ENCODE measurements around the gene GALNT9. TPM values are rescaled to one million over a fixed set of nuclear protein-coding genes. Genes with fewer than 3 reads are reported as not detected.

The GALNT9 gene
- total RNA-seq, 1 donor from 2014 or later: not detected

DNA sequence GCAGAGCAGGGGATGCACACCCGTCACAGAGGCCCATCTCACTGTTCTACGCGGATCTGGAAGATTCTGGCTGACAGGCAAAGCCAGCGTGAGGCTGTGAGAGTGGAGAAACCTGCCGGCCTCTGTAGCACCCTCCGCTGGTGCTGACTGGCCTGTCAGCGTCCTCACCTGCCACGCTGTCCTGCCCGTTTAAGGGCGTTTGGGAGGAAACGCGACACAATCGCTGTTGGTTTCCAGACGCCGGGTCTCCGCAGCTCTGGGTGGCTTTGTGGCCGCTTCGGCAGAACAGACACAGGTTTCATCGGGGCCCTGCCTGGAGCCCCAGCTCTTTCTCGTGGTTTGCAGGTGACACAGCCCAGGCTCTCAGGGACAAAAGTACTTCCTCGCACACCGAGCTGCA is 114.5 kb downstream of the GALNT9 start:
- Histone ChIP-seq H3K9me3 (replicated peaks) (no peaks in the 10 kb centered on the region), H3K27ac (replicated peaks) (no peak overlapping the region), H3K36me3 (no peaks in the 10 kb centered on the region), H3K4me3 (no peak overlapping the region), H3K4me1 (no peaks in the 10 kb centered on the region), H3K27me3 (ENCODE audit: low read depth) (peaks cover 56% of the 10 kb centered on the region)
- DNase-seq: no peak
- TF ChIP-seq, protein P1, sequence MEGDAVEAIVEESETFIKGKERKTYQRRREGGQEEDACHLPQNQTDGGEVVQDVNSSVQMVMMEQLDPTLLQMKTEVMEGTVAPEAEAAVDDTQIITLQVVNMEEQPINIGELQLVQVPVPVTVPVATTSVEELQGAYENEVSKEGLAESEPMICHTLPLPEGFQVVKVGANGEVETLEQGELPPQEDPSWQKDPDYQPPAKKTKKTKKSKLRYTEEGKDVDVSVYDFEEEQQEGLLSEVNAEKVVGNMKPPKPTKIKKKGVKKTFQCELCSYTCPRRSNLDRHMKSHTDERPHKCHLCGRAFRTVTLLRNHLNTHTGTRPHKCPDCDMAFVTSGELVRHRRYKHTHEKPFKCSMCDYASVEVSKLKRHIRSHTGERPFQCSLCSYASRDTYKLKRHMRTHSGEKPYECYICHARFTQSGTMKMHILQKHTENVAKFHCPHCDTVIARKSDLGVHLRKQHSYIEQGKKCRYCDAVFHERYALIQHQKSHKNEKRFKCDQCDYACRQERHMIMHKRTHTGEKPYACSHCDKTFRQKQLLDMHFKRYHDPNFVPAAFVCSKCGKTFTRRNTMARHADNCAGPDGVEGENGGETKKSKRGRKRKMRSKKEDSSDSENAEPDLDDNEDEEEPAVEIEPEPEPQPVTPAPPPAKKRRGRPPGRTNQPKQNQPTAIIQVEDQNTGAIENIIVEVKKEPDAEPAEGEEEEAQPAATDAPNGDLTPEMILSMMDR (IDR thresholded peaks at IDR 0.05; ENCODE audit: borderline replicate concordance): no peak
- intact Hi-C loops (cut with micrococcal nuclease): no loop called here

DNA sequence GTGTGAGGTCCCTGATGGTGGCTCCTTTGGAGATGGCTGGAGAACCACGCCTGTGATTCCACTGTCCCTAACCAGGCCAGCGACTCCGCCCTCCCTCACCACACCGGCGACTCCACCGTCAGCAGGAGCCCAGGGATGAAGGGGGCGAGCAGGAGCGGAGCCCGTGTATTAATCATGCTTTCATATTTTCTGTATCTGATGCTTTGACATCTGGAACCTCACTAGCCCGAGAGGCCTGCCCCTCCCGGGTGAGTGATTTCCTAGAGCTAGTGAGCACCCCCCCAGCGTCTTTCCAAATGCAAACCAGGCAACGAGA is 115.3 kb downstream of the GALNT9 start:
- Histone ChIP-seq H3K4me3 (no peak overlapping the region), H3K27ac (replicated peaks) (no peak overlapping the region), H3K9me3 (replicated peaks) (no peaks in the 10 kb centered on the region), H3K4me1 (no peaks in the 10 kb centered on the region), H3K36me3 (no peaks in the 10 kb centered on the region), H3K27me3 (ENCODE audit: low read depth) (peaks cover 54% of the 10 kb centered on the region)
- TF ChIP-seq, protein P1 (IDR thresholded peaks at IDR 0.05; ENCODE audit: borderline replicate concordance): no peak
- no peak for DNase-seq
- intact Hi-C loops (cut with micrococcal nuclease): no loop called here

DNA sequence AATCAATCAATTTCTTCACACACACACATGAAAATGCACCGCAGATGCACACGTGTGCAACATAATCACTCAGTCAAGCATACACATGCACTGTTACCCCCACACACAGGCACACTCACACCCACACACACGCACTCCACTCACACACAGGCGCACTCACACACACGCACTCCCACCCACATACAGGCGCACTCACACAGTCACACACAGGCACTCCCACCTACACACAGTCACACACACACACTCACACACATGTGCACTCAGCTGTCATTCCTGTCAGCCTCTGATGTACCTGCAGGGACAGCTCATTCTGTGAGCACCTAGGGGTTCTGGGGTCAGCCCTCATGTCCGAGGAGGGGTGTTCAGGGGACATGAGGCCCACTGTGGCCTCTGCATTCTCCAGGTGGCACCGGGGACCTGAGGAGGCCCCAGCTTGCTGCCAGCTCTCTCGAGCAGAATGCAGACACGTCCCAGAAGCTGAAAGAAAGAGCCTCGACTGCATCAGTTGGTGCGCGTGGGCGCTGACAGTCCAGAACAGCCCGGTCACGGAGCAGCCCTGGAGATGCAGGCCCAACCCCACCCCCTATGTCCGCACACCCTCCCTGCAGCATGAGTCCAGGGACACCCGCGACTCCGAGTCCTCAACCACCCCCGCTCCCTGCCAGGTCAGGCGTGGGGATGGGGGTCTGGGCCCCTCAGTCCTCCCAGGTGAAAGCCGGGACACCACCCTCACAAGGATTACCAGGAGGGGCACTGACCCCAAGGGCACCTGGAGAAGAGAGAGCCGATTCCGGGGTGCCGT is 115.8 kb downstream of the GALNT9 start:
- Histone ChIP-seq H3K27me3 (ENCODE audit: low read depth) (peaks cover 49% of the 10 kb centered on the region), H3K27ac (replicated peaks) (no peak overlapping the region), H3K36me3 (no peaks in the 10 kb centered on the region), H3K4me1 (no peaks in the 10 kb centered on the region), H3K4me3 (no peak overlapping the region), H3K9me3 (replicated peaks) (peaks cover 2% of the 10 kb centered on the region)
- no peak for DNase-seq
- TF ChIP-seq, protein P1 (IDR thresholded peaks at IDR 0.05; ENCODE audit: borderline replicate concordance): no peak
- intact Hi-C loops (cut with micrococcal nuclease): no loop called here

DNA sequence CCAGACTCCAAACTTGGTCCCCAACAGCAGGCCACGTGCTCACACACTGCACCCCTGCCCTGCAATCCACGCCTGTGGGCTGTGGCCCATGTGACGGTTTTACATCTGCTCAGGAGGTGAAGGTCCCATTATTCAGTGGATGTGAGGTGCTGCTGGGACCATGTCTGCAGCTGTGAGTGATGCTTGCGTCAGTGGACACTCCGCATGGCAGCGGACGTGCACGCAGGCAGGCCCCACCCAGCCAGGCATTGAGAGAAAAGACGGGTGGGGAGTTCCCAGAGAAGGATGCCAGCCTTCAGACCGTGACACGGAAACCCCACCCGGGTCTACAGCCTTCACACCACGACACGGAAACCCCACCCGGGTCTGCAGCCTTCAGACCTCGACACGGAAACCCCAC is 117.6 kb downstream of the GALNT9 start:
- no peak overlapping the region for H3K4me3 ChIP-seq
- intact Hi-C loops (cut with micrococcal nuclease): no loop called here
- no peak for DNase-seq
- H3K27me3 ChIP-seq (ENCODE audit: low read depth): peaks cover 49% of the 10 kb centered on the region
- no peaks in the 10 kb centered on the region for H3K36me3 ChIP-seq
- peaks cover 10% of the 10 kb centered on the region for H3K9me3 ChIP-seq (replicated peaks)
- TF ChIP-seq, protein P1 (IDR thresholded peaks at IDR 0.05; ENCODE audit: borderline replicate concordance): no peak
- H3K4me1 ChIP-seq: no peaks in the 10 kb centered on the region
- no peak overlapping the region for H3K27ac ChIP-seq (replicated peaks)

DNA sequence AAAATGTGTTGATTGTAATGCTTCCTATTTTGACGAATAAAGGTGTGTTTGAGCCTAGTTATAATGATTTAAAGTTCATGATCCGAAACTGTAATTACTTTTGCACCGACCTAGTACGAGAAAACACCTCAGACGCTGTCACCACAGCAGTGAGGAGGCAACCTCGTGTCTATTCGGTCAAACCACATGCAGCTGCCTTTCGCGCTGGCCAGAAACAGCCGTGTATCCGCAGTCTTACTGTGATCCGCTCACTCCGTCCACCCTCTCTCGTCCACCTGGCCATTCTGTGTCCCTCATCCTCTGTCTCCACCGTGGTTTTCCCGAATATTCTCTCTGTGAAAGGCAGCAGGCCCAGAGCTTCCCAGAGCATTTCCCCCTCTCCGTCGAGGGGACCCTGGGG is 118.1 kb downstream of the GALNT9 start:
- Histone ChIP-seq H3K36me3 (no peaks in the 10 kb centered on the region), H3K4me3 (no peak overlapping the region), H3K4me1 (no peaks in the 10 kb centered on the region), H3K27ac (replicated peaks) (no peak overlapping the region), H3K27me3 (ENCODE audit: low read depth) (peaks cover 49% of the 10 kb centered on the region), H3K9me3 (replicated peaks) (peaks cover 10% of the 10 kb centered on the region)
- intact Hi-C loops (cut with micrococcal nuclease): no loop called here
- no peak for DNase-seq
- TF ChIP-seq, protein P1 (IDR thresholded peaks at IDR 0.05; ENCODE audit: borderline replicate concordance): no peak

All from left ventricle myocardium inferior (tissue), 1 donor.